C4-2B (cell line): Measurements from ENCODE around the gene COL4A1.

Experiments
- H3K27ac ChIP-seq: fragments of 450-650 bp; 2 replicates; pipeline ENCODE4 v1.5.1; 2017
- CTCF ChIP-seq: fragments of 450-650 bp; conservative IDR thresholded peaks from 2 replicates; pipeline ENCODE4 v1.5.1; 2017; ENCODE audit warnings: mild to moderate bottlenecking
- ZFX ChIP-seq: fragments of 450-650 bp; IDR thresholded peaks from 2 replicates; pipeline ENCODE4 v1.6.1; 2017

The COL4A1 gene

GRCh38 chr13:110256126-110256905 lies 50.6 kb downstream of the COL4A1 start:
- no peak overlapping the region for H3K27ac ChIP-seq
- TF ChIP-seq ZFX = no peak
- TF ChIP-seq CTCF = no peak

GRCh38 chr13:110254751-110255553 lies 52.0 kb downstream of the COL4A1 start:
- TF ChIP-seq CTCF (no peak), ZFX (no peak)
- H3K27ac ChIP-seq = no peak overlapping the region

- TF ChIP-seq CTCF (no peak), ZFX (no peak)
- no peak overlapping the region for H3K27ac ChIP-seq
These were observed 52.7 kb downstream of the COL4A1 start for GRCh38 chr13:110254151-110254679.

- no peak overlapping the region for H3K27ac ChIP-seq
- TF ChIP-seq CTCF (no peak), ZFX (no peak)
These were observed 55.7 kb downstream of the COL4A1 start for GRCh38 chr13:110251193-110251819.

GRCh38 chr13:110250258-110250891 lies 56.6 kb downstream of the COL4A1 start:
- H3K27ac ChIP-seq = no peak overlapping the region
- no peak for TF ChIP-seq CTCF

GRCh38 chr13:110249326-110249725 lies 57.6 kb downstream of the COL4A1 start:
- TF ChIP-seq CTCF (no peak), ZFX (no peak)
- no peak overlapping the region for H3K27ac ChIP-seq
